Lower leg skin (tissue), 3 donors: Measurements from ENCODE around the gene LIPE.

Experiments used
- POLR2A ChIP-seq, 2 donors: fragments of 450-650 bp; IDR thresholded peaks; one replicate each; pipeline ENCODE4 v1.6.1; 2016 to 2017; ENCODE audit warnings: antibody characterized with exemption in 2 of 2, mild to moderate bottlenecking in 1 of 2, moderate library complexity in 1 of 2
- TF ChIP-seq, protein P1 (sequence below), 3 donors: fragments of 450-650 bp; IDR thresholded peaks; one replicate each; pipeline ENCODE4 v1.5.1; 2016; ENCODE audit warnings: antibody characterized with exemption in 3 of 3, mild to moderate bottlenecking in 3 of 3, moderate library complexity in 2 of 3

DNA sequence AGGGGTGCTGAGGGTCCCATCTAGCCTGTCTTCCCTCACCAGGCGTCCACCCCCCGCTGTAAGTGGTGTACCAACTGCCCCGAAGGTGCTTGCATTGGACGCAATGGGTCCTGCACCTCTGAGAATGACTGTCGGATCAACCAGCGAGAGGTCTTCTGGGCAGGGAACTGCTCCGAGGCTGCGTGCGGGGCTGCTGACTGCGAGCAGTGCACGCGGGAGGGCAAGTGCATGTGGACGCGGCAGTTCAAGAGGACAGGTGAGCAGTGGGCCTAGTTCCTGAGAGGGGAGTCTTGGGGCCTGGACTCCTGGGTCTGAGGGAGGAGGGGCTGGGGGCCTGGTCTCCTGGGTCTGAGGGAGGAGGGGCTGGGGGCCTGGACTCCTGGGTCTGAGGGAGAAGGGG is 64.8 kb downstream of the LIPE start:
- TF ChIP-seq, protein P1, sequence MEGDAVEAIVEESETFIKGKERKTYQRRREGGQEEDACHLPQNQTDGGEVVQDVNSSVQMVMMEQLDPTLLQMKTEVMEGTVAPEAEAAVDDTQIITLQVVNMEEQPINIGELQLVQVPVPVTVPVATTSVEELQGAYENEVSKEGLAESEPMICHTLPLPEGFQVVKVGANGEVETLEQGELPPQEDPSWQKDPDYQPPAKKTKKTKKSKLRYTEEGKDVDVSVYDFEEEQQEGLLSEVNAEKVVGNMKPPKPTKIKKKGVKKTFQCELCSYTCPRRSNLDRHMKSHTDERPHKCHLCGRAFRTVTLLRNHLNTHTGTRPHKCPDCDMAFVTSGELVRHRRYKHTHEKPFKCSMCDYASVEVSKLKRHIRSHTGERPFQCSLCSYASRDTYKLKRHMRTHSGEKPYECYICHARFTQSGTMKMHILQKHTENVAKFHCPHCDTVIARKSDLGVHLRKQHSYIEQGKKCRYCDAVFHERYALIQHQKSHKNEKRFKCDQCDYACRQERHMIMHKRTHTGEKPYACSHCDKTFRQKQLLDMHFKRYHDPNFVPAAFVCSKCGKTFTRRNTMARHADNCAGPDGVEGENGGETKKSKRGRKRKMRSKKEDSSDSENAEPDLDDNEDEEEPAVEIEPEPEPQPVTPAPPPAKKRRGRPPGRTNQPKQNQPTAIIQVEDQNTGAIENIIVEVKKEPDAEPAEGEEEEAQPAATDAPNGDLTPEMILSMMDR (IDR thresholded peaks at IDR 0.05), result no peak
- no peak for TF ChIP-seq POLR2A (IDR thresholded peaks at IDR 0.05)
